SK-N-SH treated with all-trans-retinoic acid at 6 μM for 48 hours (cell line): ENCODE data around the gene RERE.

Experiments
- ATAC-seq: fragments of 200-7000 bp; cut with Tn5 transposase; 3 replicates; pipeline ENCODE4 v1.9.1; 2020; ENCODE audit warnings: mild to moderate bottlenecking, moderate library complexity
- BACH2 ChIP-seq: fragments of 250-450 bp; sonication (Bioruptor Pico); IDR thresholded peaks from 2 replicates; pipeline ENCODE4 v1.9.0; 2021; ENCODE audit warnings: mild to moderate bottlenecking, borderline replicate concordance
- CREB5 ChIP-seq: fragments of 250-450 bp; sonication (Bioruptor Pico); IDR thresholded peaks from 2 replicates; pipeline ENCODE4 v1.5.1; 2020; ENCODE audit warnings: low read depth, mild to moderate bottlenecking, moderate library complexity
- CSDC2 ChIP-seq: fragments of 250-450 bp; sonication (Bioruptor Pico); IDR thresholded peaks from 2 replicates; pipeline ENCODE4 v1.5.0; 2020; ENCODE audit warnings: mild to moderate bottlenecking, moderate library complexity
- CSRNP3 ChIP-seq: fragments of 250-450 bp; sonication (Bioruptor Pico); IDR thresholded peaks from 2 replicates; pipeline ENCODE4 v1.5.1; 2021; ENCODE audit warnings: mild to moderate bottlenecking, moderate library complexity
- GLIS3 ChIP-seq: fragments of 250-450 bp; sonication (Bioruptor Pico); IDR thresholded peaks from 2 replicates; pipeline ENCODE4 v1.5.0; 2020; ENCODE audit warnings: mild to moderate bottlenecking, moderate library complexity
- ISL1 ChIP-seq: fragments of 250-450 bp; sonication (Bioruptor Pico); IDR thresholded peaks from 2 replicates; pipeline ENCODE4 v2.1.2; 2022; ENCODE audit warnings: mild to moderate bottlenecking, moderate library complexity
- OSR1 ChIP-seq: fragments of 250-450 bp; sonication (Bioruptor Pico); IDR thresholded peaks from 2 replicates; pipeline ENCODE4 v1.8.0; 2022; ENCODE audit warnings: moderate library complexity, mild to moderate bottlenecking, inconsistent platforms
- PPARA ChIP-seq: fragments of 250-450 bp; sonication (Bioruptor Pico); IDR thresholded peaks from 2 replicates; pipeline ENCODE4 v1.5.0; 2020; ENCODE audit warnings: mild to moderate bottlenecking, borderline replicate concordance
- RARB ChIP-seq: fragments of 250-450 bp; sonication (Bioruptor Pico); IDR thresholded peaks from 2 replicates; pipeline ENCODE4 v1.8.0; 2021; ENCODE audit warnings: mild to moderate bottlenecking, moderate library complexity
- SNAI2 ChIP-seq: fragments of 250-450 bp; sonication (Bioruptor Pico); IDR thresholded peaks from 2 replicates; pipeline ENCODE4 v1.5.0; 2020; ENCODE audit warnings: mild to moderate bottlenecking, moderate library complexity
- TCF4 ChIP-seq: fragments of 250-450 bp; sonication (Bioruptor Pico); IDR thresholded peaks from 2 replicates; pipeline ENCODE4 v1.8.0; 2021; ENCODE audit warnings: mild to moderate bottlenecking, moderate library complexity, borderline replicate concordance
- TOX ChIP-seq: fragments of 250-450 bp; sonication (Bioruptor Pico); IDR thresholded peaks from 2 replicates; pipeline ENCODE4 v1.8.0; 2021; ENCODE audit warnings: mild to moderate bottlenecking, moderate library complexity, borderline replicate concordance
- ZC3H10 ChIP-seq: fragments of 250-450 bp; sonication (Bioruptor Pico); IDR thresholded peaks from 2 replicates; pipeline ENCODE4 v1.5.1; 2021; ENCODE audit warnings: mild to moderate bottlenecking, moderate library complexity
- ZFP3 ChIP-seq: fragments of 250-450 bp; sonication (Bioruptor Pico); IDR thresholded peaks from 2 replicates; pipeline ENCODE4 v1.5.0; 2020; ENCODE audit warnings: mild to moderate bottlenecking, moderate library complexity
- ZNF565 ChIP-seq: fragments of 450-650 bp; formaldehyde crosslinking; conservative IDR thresholded peaks from 2 replicates; pipeline ENCODE4 v1.5.0; 2020; ENCODE audit warnings: low read depth, mild to moderate bottlenecking, moderate library complexity
- ZNF70 ChIP-seq: fragments of 450-650 bp; formaldehyde crosslinking; IDR thresholded peaks from 2 replicates; pipeline ENCODE4 v1.5.0; 2020; ENCODE audit warnings: mild to moderate bottlenecking, moderate library complexity
- ZNF8 ChIP-seq: fragments of 450-650 bp; formaldehyde crosslinking; IDR thresholded peaks from 2 replicates; pipeline ENCODE4 v1.5.0; 2020; ENCODE audit warnings: mild to moderate bottlenecking, moderate library complexity
- TF ChIP-seq, protein P1 (sequence below): fragments of 250-450 bp; sonication (Bioruptor Pico); IDR thresholded peaks from 2 replicates; pipeline ENCODE4 v1.8.0; 2020; ENCODE audit warnings: mild to moderate bottlenecking, moderate library complexity, borderline replicate concordance
- TF ChIP-seq, protein P2 (sequence below): fragments of 250-450 bp; sonication (Bioruptor Pico); IDR thresholded peaks from 2 replicates; pipeline ENCODE4 v1.8.0; 2021; ENCODE audit warnings: low read depth, mild to moderate bottlenecking, moderate library complexity, borderline replicate concordance

The RERE gene

GRCh38 chr1:8477983-8478362 is 339.5 kb downstream of the RERE start:
- TF ChIP-seq ZNF565 (CRISPR knock-in tag) (no peak), CSDC2 (CRISPR knock-in tag) (no peak), ZNF8 (CRISPR knock-in tag) (no peak)
- ATAC-seq: no peak

- peak; percentile 75 for ATAC-seq
- no peak for TF ChIP-seq ZNF565 (CRISPR knock-in tag)
- TF ChIP-seq ZFP3 (CRISPR knock-in tag): no peak
- no peak for TF ChIP-seq ISL1
- peak; percentile 50; the same call in 1 of the 2 replicates for TF ChIP-seq TOX (CRISPR knock-in tag)
- TF ChIP-seq ZNF70: no peak
Measured at GRCh38 chr1:8477166-8477982, 340.1 kb downstream of the RERE start.

DNA sequence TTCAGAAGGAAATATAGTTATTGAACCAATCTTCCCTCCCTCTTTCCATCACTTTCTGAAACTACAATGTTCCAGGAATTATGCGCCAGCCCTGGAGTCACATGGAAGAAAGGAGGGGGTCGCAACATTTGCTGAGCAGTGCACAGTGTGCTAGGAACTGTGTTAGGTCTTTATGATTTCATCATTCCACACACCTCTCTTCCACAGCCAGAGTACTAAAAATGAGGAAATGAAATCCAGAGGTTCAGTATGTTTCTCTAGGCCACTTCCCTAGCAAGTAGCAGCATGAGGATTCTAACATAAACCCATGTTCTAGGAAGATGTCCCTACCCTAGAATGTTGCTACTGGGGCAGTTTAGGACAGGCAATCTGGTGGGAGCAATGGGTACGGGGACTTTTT is 341.4 kb downstream of the RERE start:
- ATAC-seq: no peak
- TF ChIP-seq ZNF565 (CRISPR knock-in tag) (no peak), GLIS3 (no peak), RARB (CRISPR knock-in tag) (no peak), CSDC2 (CRISPR knock-in tag) (no peak), CSRNP3 (CRISPR knock-in tag) (no peak), ZNF8 (CRISPR knock-in tag) (no peak), BACH2 (CRISPR knock-in tag) (no peak), ZNF70 (no peak), SNAI2 (CRISPR knock-in tag) (no peak)
- TF ChIP-seq, protein P1, sequence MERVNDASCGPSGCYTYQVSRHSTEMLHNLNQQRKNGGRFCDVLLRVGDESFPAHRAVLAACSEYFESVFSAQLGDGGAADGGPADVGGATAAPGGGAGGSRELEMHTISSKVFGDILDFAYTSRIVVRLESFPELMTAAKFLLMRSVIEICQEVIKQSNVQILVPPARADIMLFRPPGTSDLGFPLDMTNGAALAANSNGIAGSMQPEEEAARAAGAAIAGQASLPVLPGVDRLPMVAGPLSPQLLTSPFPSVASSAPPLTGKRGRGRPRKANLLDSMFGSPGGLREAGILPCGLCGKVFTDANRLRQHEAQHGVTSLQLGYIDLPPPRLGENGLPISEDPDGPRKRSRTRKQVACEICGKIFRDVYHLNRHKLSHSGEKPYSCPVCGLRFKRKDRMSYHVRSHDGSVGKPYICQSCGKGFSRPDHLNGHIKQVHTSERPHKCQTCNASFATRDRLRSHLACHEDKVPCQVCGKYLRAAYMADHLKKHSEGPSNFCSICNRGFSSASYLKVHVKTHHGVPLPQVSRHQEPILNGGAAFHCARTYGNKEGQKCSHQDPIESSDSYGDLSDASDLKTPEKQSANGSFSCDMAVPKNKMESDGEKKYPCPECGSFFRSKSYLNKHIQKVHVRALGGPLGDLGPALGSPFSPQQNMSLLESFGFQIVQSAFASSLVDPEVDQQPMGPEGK (CRISPR knock-in tag): no peak
- TF ChIP-seq, protein P2, sequence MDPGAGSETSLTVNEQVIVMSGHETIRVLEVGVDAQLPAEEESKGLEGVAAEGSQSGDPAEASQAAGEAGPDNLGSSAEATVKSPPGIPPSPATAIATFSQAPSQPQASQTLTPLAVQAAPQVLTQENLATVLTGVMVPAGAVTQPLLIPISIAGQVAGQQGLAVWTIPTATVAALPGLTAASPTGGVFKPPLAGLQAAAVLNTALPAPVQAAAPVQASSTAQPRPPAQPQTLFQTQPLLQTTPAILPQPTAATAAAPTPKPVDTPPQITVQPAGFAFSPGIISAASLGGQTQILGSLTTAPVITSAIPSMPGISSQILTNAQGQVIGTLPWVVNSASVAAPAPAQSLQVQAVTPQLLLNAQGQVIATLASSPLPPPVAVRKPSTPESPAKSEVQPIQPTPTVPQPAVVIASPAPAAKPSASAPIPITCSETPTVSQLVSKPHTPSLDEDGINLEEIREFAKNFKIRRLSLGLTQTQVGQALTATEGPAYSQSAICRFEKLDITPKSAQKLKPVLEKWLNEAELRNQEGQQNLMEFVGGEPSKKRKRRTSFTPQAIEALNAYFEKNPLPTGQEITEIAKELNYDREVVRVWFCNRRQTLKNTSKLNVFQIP (CRISPR knock-in tag): no peak

DNA sequence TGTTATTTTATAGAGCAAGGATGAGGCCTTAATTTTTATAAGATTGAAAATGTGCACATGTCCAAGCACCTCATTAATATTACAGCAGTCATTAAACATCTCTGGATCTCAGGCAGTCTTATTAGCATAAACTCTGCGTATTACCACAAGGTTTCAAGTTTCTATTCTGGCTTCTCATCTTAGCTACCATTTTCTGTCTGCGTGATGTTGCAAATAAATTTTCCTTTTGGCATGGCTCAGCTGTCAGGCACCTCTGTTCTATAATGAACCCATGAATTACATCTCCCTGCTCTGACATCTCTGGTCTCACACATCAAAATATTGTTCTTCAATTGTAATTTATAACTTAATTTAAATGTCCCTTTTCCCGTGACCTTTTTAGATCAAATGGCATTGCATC is 343.1 kb downstream of the RERE start:
- ATAC-seq: no peak
- TF ChIP-seq ZNF565 (CRISPR knock-in tag): no peak
- no peak for TF ChIP-seq PPARA (CRISPR knock-in tag)
- TF ChIP-seq SNAI2 (CRISPR knock-in tag): no peak
- no peak for TF ChIP-seq TOX (CRISPR knock-in tag)
- no peak for TF ChIP-seq GLIS3
- no peak for TF ChIP-seq CSRNP3 (CRISPR knock-in tag)
- no peak for TF ChIP-seq TCF4 (CRISPR knock-in tag)
- no peak for TF ChIP-seq CREB5 (CRISPR knock-in tag)
- TF ChIP-seq CSDC2 (CRISPR knock-in tag): no peak
- TF ChIP-seq ISL1: no peak

GRCh38 chr1:8473891-8474300 is 343.5 kb downstream of the RERE start:
- ATAC-seq: no peak; the same call in 2 of the 3 replicates
- TF ChIP-seq OSR1 (CRISPR knock-in tag): no peak
- 0 out of 2 replicates have a peak, but pooled peaks have one; percentile 36 for TF ChIP-seq CREB5 (CRISPR knock-in tag)
- TF ChIP-seq ZFP3 (CRISPR knock-in tag): no peak
- TF ChIP-seq SNAI2 (CRISPR knock-in tag): 0 out of 2 replicates have a peak, but pooled peaks have one; percentile 30
- TF ChIP-seq CSDC2 (CRISPR knock-in tag): no peak
- no peak for TF ChIP-seq ZNF565 (CRISPR knock-in tag)
- no peak for TF ChIP-seq BACH2 (CRISPR knock-in tag)
- TF ChIP-seq, protein P2 (CRISPR knock-in tag): no peak
- TF ChIP-seq ZC3H10 (CRISPR knock-in tag): peak; percentile 68; the same call in 1 of the 2 replicates
